Kidney epithelial cell (primary cell): ENCODE results near the gene ADM2. TPM values are rescaled to one million over a fixed set of nuclear protein-coding genes. Genes with fewer than 3 reads are reported as not detected.

Source experiments
- DNase-seq: peaks from one replicate; pipeline ENCODE4 v3.0.0-alpha.2; 2010; ENCODE audit warnings: low read depth
- H3K27me3 ChIP-seq: 2 replicates; pipeline ENCODE4 v1.6.0; 2011; ENCODE audit warnings: low read length; ENCODE audit not compliant: control insufficient read depth, insufficient read depth
- H3K36me3 ChIP-seq: 2 replicates; pipeline ENCODE4 v1.5.1; 2011; ENCODE audit warnings: low read length; ENCODE audit not compliant: control insufficient read depth, insufficient read depth
- H3K4me3 ChIP-seq: 2 replicates; pipeline ENCODE4 v1.5.1; 2011; ENCODE audit warnings: low read depth, mild to moderate bottlenecking, control low read depth, low read length
- total RNA-seq: library from RNA; depleted of rRNA; stranded (reverse); fragments of >200 nt; gene quantifications from 2 replicates; pipeline ENCODE4 v1.2.3, GENCODE V29; 2015
- TF ChIP-seq, protein P1 (sequence below): IDR thresholded peaks from 2 replicates; pipeline ENCODE4 v1.5.1; 2011; ENCODE audit warnings: mild to moderate bottlenecking, moderate library complexity, low read length, control low read depth, inconsistent platforms; ENCODE audit not compliant: insufficient read depth, poor library complexity, severe bottlenecking

Gene ADM2
- total RNA-seq, 1 donor from 2014 or later: 27.3 TPM

GRCh38 chr22:50525104-50525857, 43.9 kb downstream of the ADM2 start, which contains the start of gene SCO2:
Gene SCO2 (minus strand): TSS chr22:50525598. CDS start chr22:50524411, 1,187 bp downstream.
- TF ChIP-seq, protein P1, sequence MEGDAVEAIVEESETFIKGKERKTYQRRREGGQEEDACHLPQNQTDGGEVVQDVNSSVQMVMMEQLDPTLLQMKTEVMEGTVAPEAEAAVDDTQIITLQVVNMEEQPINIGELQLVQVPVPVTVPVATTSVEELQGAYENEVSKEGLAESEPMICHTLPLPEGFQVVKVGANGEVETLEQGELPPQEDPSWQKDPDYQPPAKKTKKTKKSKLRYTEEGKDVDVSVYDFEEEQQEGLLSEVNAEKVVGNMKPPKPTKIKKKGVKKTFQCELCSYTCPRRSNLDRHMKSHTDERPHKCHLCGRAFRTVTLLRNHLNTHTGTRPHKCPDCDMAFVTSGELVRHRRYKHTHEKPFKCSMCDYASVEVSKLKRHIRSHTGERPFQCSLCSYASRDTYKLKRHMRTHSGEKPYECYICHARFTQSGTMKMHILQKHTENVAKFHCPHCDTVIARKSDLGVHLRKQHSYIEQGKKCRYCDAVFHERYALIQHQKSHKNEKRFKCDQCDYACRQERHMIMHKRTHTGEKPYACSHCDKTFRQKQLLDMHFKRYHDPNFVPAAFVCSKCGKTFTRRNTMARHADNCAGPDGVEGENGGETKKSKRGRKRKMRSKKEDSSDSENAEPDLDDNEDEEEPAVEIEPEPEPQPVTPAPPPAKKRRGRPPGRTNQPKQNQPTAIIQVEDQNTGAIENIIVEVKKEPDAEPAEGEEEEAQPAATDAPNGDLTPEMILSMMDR: peak; percentile 28
- peak; percentile 79 for DNase-seq
- Histone ChIP-seq H3K4me3 (peak within 1 kb of the TSS; percentile 53), H3K36me3 (peaks cover 4% of the 10 kb centered on the region), H3K27me3 (peaks cover 2% of the 10 kb centered on the region)

DNA sequence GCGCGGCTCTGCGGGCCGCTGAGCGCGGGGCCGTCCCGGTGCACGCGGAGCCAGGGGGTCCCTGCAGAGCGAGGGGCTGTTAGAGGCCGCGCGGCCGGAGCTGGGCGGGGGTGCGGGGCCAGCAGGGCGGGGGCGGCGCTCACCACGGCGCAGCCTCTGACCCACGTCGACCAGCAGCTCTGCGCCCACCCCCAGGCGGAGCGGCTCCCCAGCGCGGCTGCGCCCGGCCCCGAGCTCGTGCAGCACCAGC, 44.4 kb downstream of the ADM2 start:
- H3K4me3 ChIP-seq: peak overlapping the region; percentile 53
- H3K27me3 ChIP-seq: peaks cover 7% of the 10 kb centered on the region
- H3K36me3 ChIP-seq: peaks cover 4% of the 10 kb centered on the region
- TF ChIP-seq, protein P1: no peak
- no peak for DNase-seq

- peaks cover 4% of the 10 kb centered on the region for H3K36me3 ChIP-seq
- peak overlapping the region; percentile 53 for H3K4me3 ChIP-seq
- TF ChIP-seq, protein P1: no peak
- H3K27me3 ChIP-seq: peaks cover 10% of the 10 kb centered on the region
- DNase-seq: no peak
Measured at GRCh38 chr22:50526108-50526833, 44.9 kb downstream of the ADM2 start.

DNA sequence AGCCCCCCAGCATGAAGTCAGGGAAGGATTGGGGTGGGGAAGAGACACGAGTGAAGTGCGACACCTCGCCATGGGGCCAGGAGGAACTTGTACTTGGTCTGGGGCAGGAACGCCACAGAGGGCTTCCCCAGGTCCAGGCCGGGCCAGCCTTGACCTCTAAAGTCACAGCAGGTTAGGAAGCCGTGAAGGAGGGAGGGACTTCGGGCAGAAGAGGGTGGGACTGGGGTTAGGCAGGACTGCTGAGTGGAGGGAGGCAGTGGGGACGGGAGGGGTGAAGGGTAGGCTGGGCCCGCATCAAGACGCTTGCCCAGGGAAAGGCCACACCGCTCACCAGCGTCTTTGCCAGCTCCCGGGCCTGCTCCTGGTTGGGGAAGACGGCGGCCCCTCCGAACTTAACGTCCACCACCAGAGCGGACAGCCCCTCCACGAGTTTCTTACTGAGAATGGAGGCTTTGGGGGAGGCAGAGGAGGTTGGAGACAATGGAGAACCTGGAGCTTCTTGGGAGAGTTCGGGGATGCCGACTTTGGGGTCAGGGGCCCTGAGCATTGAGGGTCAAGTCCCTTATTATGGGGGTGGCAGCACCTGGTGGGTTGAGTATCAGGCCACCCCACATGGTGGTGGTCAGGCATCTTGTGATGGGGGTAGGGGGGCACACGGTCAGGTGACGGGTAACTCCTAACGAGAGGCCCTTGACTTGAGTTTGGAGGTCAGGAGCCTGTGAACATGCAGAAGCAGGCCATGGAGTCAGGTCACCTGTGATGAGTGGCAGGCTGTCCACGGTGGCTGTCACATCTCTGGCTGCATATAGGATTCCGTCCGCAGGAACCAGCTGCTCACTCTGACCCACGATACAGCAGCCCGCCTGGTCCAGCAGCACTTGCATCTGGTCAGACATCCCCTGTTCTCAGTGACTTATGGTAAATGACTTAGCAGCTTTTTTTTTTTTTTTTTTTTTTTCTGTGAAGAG, 45.8 kb downstream of the ADM2 start:
- DNase-seq: no peak
- H3K27me3 ChIP-seq: peaks cover 15% of the 10 kb centered on the region
- H3K4me3 ChIP-seq: peak overlapping the region; percentile 53
- TF ChIP-seq, protein P1: no peak
- peaks cover 4% of the 10 kb centered on the region for H3K36me3 ChIP-seq

- Histone ChIP-seq H3K4me3 (no peak overlapping the region), H3K27me3 (peaks cover 15% of the 10 kb centered on the region), H3K36me3 (peaks cover 2% of the 10 kb centered on the region)
- DNase-seq: no peak
- TF ChIP-seq, protein P1: no peak
Measured at GRCh38 chr22:50527921-50528681, 46.8 kb downstream of the ADM2 start.
